Measurements from ENCODE around the gene FBXO46. TPM values are rescaled to one million over a fixed set of nuclear protein-coding genes. Genes with fewer than 3 reads are reported as not detected.
A peak's percentile ranks its signal among the peaks of the same experiment; 100 is the strongest.

Gene FBXO46
- total and polyA plus RNA-seq, 2 of the 4 experiments (the other 2 are of a cell fraction) = 3.0 to 6.8 TPM

- no peak overlapping the region for H2AK9ac ChIP-seq (replicated peaks; ENCODE audit: low read depth, low read length, poor library complexity)
- H3K36me3 ChIP-seq (ENCODE audit: control insufficient read depth, insufficient read depth, low read length) = peaks cover 20% of the 10 kb centered on the region
- POLR2A ChIA-PET (ENCODE audit: unreplicated experiment) = no interaction called here
- WGBS, 2 experiments (ENCODE audit: extremely low coverage in 2 of 2, insufficient read length in 1 of 2) = 94% methylated on average over 56 of the region's 76 CpGs; no CpG with 5 or more reads in 1 of the 2 experiments
- H3K18ac ChIP-seq (ENCODE audit: low read depth, low read length) = no peak overlapping the region
- no peaks in the 10 kb centered on the region for H4K20me1 ChIP-seq (ENCODE audit: insufficient read depth, low read length)
- no TSS peak for BruUV-seq (replicated peaks)
- H3K27ac ChIP-seq (ENCODE audit: insufficient read depth, low read length) = no peak overlapping the region
- H4K8ac ChIP-seq (ENCODE audit: low read depth in 2 of 2, low read length in 2 of 2) = no peak overlapping the region
- H3K4me3 ChIP-seq (ENCODE audit: insufficient read depth, low read depth, low read length) = no peak overlapping the region
- H2AFZ ChIP-seq (replicated peaks; ENCODE audit: low read length, poor library complexity) = peak overlapping the region; percentile 8
- DNase-seq (no peak), ATAC-seq (ENCODE audit: low read depth) (no peak)
- no peak overlapping the region for H4K5ac ChIP-seq (ENCODE audit: low read depth, low read length)
- no peak overlapping the region for H4K91ac ChIP-seq (ENCODE audit: insufficient read depth, low read depth, low read length)
- no peaks in the 10 kb centered on the region for H3K9me1 ChIP-seq (ENCODE audit: insufficient read depth, low read length)
- TF ChIP-seq ELK1 (IDR thresholded peaks at IDR 0.05; ENCODE audit: borderline replicate concordance, low read depth, low read length) (no peak), RCOR1 (IDR thresholded peaks at IDR 0.05; ENCODE audit: insufficient replicate concordance, low read length) (no peak), MAZ (IDR thresholded peaks at IDR 0.05; ENCODE audit: borderline replicate concordance, low read depth, low read length) (no peak), CTCF (conservative IDR thresholded peaks at IDR 0.05; ENCODE audit: low read depth, low read length) (no peak), USF2 (IDR thresholded peaks at IDR 0.05; ENCODE audit: low read depth, low read length) (no peak), CHD1 (IDR thresholded peaks at IDR 0.05; ENCODE audit: low read depth, low read length) (no peak), SMC3 (IDR thresholded peaks at IDR 0.05; ENCODE audit: low read depth, low read length) (no peak), BHLHE40 (IDR thresholded peaks at IDR 0.05; ENCODE audit: low read depth, low read length) (no peak), POLR2A (IDR thresholded peaks at IDR 0.05; ENCODE audit: low read depth, low read length) (no peak), NFE2L2 (IDR thresholded peaks at IDR 0.05; ENCODE audit: low read depth, low read length) (no peak)
- H2AK5ac ChIP-seq (ENCODE audit: low read depth, low read length) = no peak overlapping the region
- H2BK15ac ChIP-seq (ENCODE audit: low read depth, low read length) = no peak overlapping the region
- H3K23ac ChIP-seq (ENCODE audit: low read depth, low read length) = no peak overlapping the region
- no peak overlapping the region for H3K4me2 ChIP-seq (ENCODE audit: low read depth, low read length)
- dilution Hi-C loops (cut with HindIII; ENCODE audit: low sequenced_read_pairs, unreplicated experiment) (no loop called here), intact Hi-C loops (cut with micrococcal nuclease) (no loop called here), in situ Hi-C loops (cut with MboI; ENCODE audit: low sequenced_read_pairs) (no loop called here)
- H3K27me3 ChIP-seq (ENCODE audit: control insufficient read depth, insufficient read depth, low read length) = no peaks in the 10 kb centered on the region
- H3K4me1 ChIP-seq (ENCODE audit: control insufficient read depth, insufficient read depth, low read length) = peaks cover 2% of the 10 kb centered on the region; the same call in 1 of the 2 replicates
- no peak overlapping the region for H2BK20ac ChIP-seq (ENCODE audit: low read depth, low read length)
- no peaks in the 10 kb centered on the region for H3K9me3 ChIP-seq (ENCODE audit: control insufficient read depth, insufficient read depth, low read length)
- H3K56ac ChIP-seq (ENCODE audit: extremely low read depth, insufficient read depth, low read length) = no peak overlapping the region
- no peak overlapping the region for H2BK5ac ChIP-seq (ENCODE audit: low read depth, low read length, poor library complexity, severe bottlenecking)
- H2BK120ac ChIP-seq (ENCODE audit: low read depth, low read length) = no peak overlapping the region
- H3K79me1 ChIP-seq (ENCODE audit: low read depth in 1 of 2, low read length in 2 of 2) = peaks cover 27 to 60% of the 10 kb centered on the region in 2 experiments
- H3K14ac ChIP-seq (replicated peaks; ENCODE audit: low read depth, low read length) = no peak overlapping the region
- CTCF ChIA-PET = no interaction called here
- no peak overlapping the region for H3K9ac ChIP-seq (ENCODE audit: low read depth, low read length)
- no peak overlapping the region for H3K4ac ChIP-seq (ENCODE audit: low read depth, low read length)
Observed at GRCh38 chr19:45711851-45712698, 18.6 kb downstream of the FBXO46 start.

Data from IMR-90 (cell line).